Natural killer cell (primary cell): ENCODE measurements around the gene CHCHD3. TPM values are rescaled to one million over a fixed set of nuclear protein-coding genes. Genes with fewer than 3 reads are reported as not detected.

ENCODE experiments used
- ATAC-seq, 3 donors: fragments of 150-1000 bp in 2 of 3; fragments of 200-7000 bp in 1 of 3; cut with Tn5 transposase; 1 replicate in 1 of 3; 2 replicates in 2 of 3; pipeline ENCODE4 v1.10.0; 2021; ENCODE audit warnings: mild to moderate bottlenecking in 2 of 3, moderate library complexity in 2 of 3
- DNase-seq, 2 donors: peaks; one replicate each; pipeline versions ENCODE4 v3.0.0 to v3.0.0-alpha.2; 2013 to 2021; ENCODE audit warnings: mixed read lengths in 1 of 2
- H3K27ac ChIP-seq: one replicate; pipeline ENCODE4 v1.5.1; 2013; ENCODE audit warnings: mild to moderate bottlenecking, low read length
- H3K27me3 ChIP-seq: one replicate; pipeline ENCODE4 v1.6.1; 2013; ENCODE audit warnings: low read length; ENCODE audit not compliant: control insufficient read depth, insufficient read depth
- H3K36me3 ChIP-seq: one replicate; pipeline ENCODE4 v1.6.1; 2013; ENCODE audit warnings: low read length; ENCODE audit not compliant: control insufficient read depth, insufficient read depth
- H3K4me1 ChIP-seq: one replicate; pipeline ENCODE4 v1.6.1; 2013; ENCODE audit warnings: low read length; ENCODE audit not compliant: control insufficient read depth, insufficient read depth
- H3K4me3 ChIP-seq: one replicate; pipeline ENCODE4 v1.5.1; 2013; ENCODE audit warnings: low read length
- H3K9me3 ChIP-seq: one replicate; pipeline ENCODE4 v1.6.1; 2013; ENCODE audit warnings: low read length; ENCODE audit not compliant: control insufficient read depth, insufficient read depth
- H3K27ac Mint-ChIP-seq, 2 donors: one replicate each; pipeline ENCODE4 v1.8.0; 2022; ENCODE audit warnings: mild to moderate bottlenecking in 2 of 2, mixed read lengths in 2 of 2, moderate library complexity in 1 of 2
- H3K27me3 Mint-ChIP-seq, 2 donors: one replicate each; pipeline ENCODE4 v1.8.0; 2022; ENCODE audit warnings: low read depth in 2 of 2, mixed read lengths in 2 of 2
- H3K36me3 Mint-ChIP-seq: one replicate; pipeline ENCODE4 v1.8.0; 2022; ENCODE audit warnings: mixed read lengths
- H3K4me1 Mint-ChIP-seq, 2 donors: one replicate each; pipeline ENCODE4 v1.8.0; 2022; ENCODE audit warnings: mixed read lengths in 2 of 2
- H3K4me3 Mint-ChIP-seq: one replicate; pipeline ENCODE4 v1.8.0; 2022; ENCODE audit warnings: mild to moderate bottlenecking, moderate library complexity, mixed read lengths
- H3K9me3 Mint-ChIP-seq, 2 donors: one replicate each; pipeline ENCODE4 v1.8.0; 2022; ENCODE audit warnings: mixed read lengths in 2 of 2
- CTCF ChIP-seq: fragments of 200-600 bp; IDR thresholded peaks from one replicate; pipeline ENCODE4 v1.8.0; 2022; ENCODE audit warnings: antibody characterized with exemption
- WGBS: methylation state at CpG from one replicate; pipeline ENCODE4 v1.1.7; 2013; ENCODE audit warnings: missing lambda C conversion rate; ENCODE audit not compliant: insufficient coverage; 5-methylcytosine and 5-hydroxymethylcytosine counted together
- intact Hi-C: fragments of 100-400 bp; cut with micrococcal nuclease; formaldehyde crosslinking; loops from one replicate; pipeline ENCODE4 v1.14.2; 2022
- total RNA-seq, 4 donors: library from RNA; stranded (reverse); fragments of 120-200 nt in 1 of 4; gene quantifications; one replicate each; pipeline versions ENCODE4 v1.2.3 to v1.2.4, GENCODE V29; 2013 to 2022

The CHCHD3 gene
- total RNA-seq, 3 donors from 2014 or later (not counting 1 experiment from before 2014, with no cell fraction given): 35.2 to 41.0 (median 35.9) TPM

GRCh38 chr7:132993377-132994013 is 88.4 kb downstream of the CHCHD3 start:
- 91% methylated on average over 5 of the region's 5 CpGs for WGBS
- Mint-ChIP-seq H3K9me3 (no peaks in the 10 kb centered on the region), H3K27me3 (no peaks in the 10 kb centered on the region), H3K4me1 (peaks cover 45 to 54% of the 10 kb centered on the region in 2 donors), H3K4me3 (no peak overlapping the region), H3K27ac (no peak overlapping the region), H3K36me3 (no peaks in the 10 kb centered on the region)
- H3K27ac ChIP-seq: no peak overlapping the region
- no peaks in the 10 kb centered on the region for H3K9me3 ChIP-seq
- no peak for ATAC-seq
- no peak for TF ChIP-seq CTCF
- no peaks in the 10 kb centered on the region for H3K27me3 ChIP-seq
- no peaks in the 10 kb centered on the region for H3K4me1 ChIP-seq
- H3K36me3 ChIP-seq: no peaks in the 10 kb centered on the region
- no peak overlapping the region for H3K4me3 ChIP-seq
- intact Hi-C loops: no loop called here
- DNase-seq: no peak

- no peaks in the 10 kb centered on the region for H3K36me3 Mint-ChIP-seq
- no peaks in the 10 kb centered on the region for H3K9me3 Mint-ChIP-seq
- H3K27ac ChIP-seq: no peak overlapping the region
- ATAC-seq (no peak), DNase-seq (no peak)
- H3K4me3 Mint-ChIP-seq: no peak overlapping the region
- TF ChIP-seq CTCF: no peak
- no peaks in the 10 kb centered on the region for H3K27me3 ChIP-seq
- WGBS: 92% methylated on average over 9 of the region's 9 CpGs
- H3K36me3 ChIP-seq: no peaks in the 10 kb centered on the region
- H3K4me1 ChIP-seq: no peaks in the 10 kb centered on the region
- H3K27ac Mint-ChIP-seq: no peak overlapping the region
- intact Hi-C loops: no loop called here
- no peaks in the 10 kb centered on the region for H3K27me3 Mint-ChIP-seq
- H3K4me3 ChIP-seq: no peak overlapping the region
- no peaks in the 10 kb centered on the region for H3K9me3 ChIP-seq
- peaks cover 50 to 51% of the 10 kb centered on the region in 2 donors for H3K4me1 Mint-ChIP-seq
Observed at GRCh38 chr7:132991615-132992587, 90.0 kb downstream of the CHCHD3 start.

- Mint-ChIP-seq H3K27ac (no peak overlapping the region), H3K27me3 (no peaks in the 10 kb centered on the region), H3K4me3 (no peak overlapping the region), H3K9me3 (no peaks in the 10 kb centered on the region), H3K4me1 (peaks cover 24 to 27% of the 10 kb centered on the region in 2 donors), H3K36me3 (no peaks in the 10 kb centered on the region)
- Histone ChIP-seq H3K27ac (no peak overlapping the region), H3K36me3 (no peaks in the 10 kb centered on the region), H3K27me3 (no peaks in the 10 kb centered on the region), H3K4me1 (no peaks in the 10 kb centered on the region), H3K9me3 (no peaks in the 10 kb centered on the region), H3K4me3 (no peak overlapping the region)
- ATAC-seq (no peak), DNase-seq (no peak)
- intact Hi-C loops: no loop called here
- no peak for TF ChIP-seq CTCF
- WGBS: 100% methylated on average over 1 of the region's 1 CpG
Observed at GRCh38 chr7:132988117-132988516, 93.8 kb downstream of the CHCHD3 start.
